H54 (cell line): Measurements from ENCODE around the gene HAP1.
"Not testable (repeated sequence)": the region's sequence is repeated elsewhere in the genome, so short reads cannot be mapped to it uniquely, and the experiment has no call there.

Source experiments
- DNase-seq: peaks from one replicate; pipeline ENCODE4 v3.0.0; 2011; ENCODE audit warnings: low spot score, mixed read lengths; ENCODE audit not compliant: insufficient read length
- FAIRE-seq: peaks from 3 replicates; lab custom pipeline; 2011; peaks lifted over from hg19 to GRCh38; lab: Jason Lieb, UNC
- POLR2A ChIP-seq: IDR thresholded peaks from 2 replicates; pipeline ENCODE4 v1.6.1; 2011; ENCODE audit warnings: low read depth, mild to moderate bottlenecking, low read length

HAP1 gene

DNA sequence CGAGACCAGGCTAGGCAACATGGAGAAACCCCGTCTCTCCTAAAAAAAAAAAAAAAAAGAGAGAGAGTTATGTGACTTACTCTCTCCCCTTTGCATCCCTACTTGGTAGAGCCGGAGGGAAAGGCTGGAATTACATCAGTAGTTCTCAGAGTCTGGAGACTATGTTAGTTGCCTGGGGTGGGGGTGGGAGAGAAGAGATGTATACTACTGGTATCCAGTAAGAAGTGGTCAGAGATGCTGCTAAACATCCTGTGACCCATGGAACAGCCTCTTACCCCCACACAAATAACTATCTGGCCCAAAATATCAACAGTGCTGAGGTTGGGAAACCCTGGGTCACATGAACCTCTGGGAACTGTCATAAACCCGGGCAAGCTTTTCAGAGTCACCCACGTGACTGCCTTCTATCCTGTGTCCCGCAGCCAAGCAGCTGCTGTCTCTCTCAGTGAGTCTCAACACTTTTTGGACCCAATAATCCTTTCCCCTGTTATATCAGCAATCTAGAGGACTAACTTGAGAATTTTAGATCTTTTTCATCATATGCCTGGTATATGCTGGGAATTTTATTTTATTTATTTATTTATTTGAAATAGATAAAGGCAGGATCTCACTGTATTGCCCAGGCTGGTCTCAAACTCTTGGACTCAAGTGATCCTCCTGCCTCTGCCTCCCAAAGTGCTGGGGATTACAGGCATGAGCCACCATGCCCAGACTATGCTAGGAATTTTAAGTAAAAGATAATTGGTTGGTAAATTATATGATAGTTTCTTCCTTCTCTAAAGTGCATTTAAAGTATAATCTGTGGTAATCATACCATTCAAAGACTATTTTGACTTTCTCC is 37.1 kb downstream of the HAP1 start:
- DNase-seq (no peak), FAIRE-seq (no peak)

GRCh38 chr17:41695954-41696757 is 38.3 kb downstream of the HAP1 start:
- FAIRE-seq (no peak), DNase-seq (peak; percentile 60)
- no peak for TF ChIP-seq POLR2A

More for the DNA sequence above, 37.1 kb downstream of the HAP1 start:
- TF ChIP-seq POLR2A = no peak

- DNase-seq (no peak), FAIRE-seq (no peak)
- no peak for TF ChIP-seq POLR2A
Measured at GRCh38 chr17:41695134-41695661, 39.2 kb downstream of the HAP1 start.

DNA sequence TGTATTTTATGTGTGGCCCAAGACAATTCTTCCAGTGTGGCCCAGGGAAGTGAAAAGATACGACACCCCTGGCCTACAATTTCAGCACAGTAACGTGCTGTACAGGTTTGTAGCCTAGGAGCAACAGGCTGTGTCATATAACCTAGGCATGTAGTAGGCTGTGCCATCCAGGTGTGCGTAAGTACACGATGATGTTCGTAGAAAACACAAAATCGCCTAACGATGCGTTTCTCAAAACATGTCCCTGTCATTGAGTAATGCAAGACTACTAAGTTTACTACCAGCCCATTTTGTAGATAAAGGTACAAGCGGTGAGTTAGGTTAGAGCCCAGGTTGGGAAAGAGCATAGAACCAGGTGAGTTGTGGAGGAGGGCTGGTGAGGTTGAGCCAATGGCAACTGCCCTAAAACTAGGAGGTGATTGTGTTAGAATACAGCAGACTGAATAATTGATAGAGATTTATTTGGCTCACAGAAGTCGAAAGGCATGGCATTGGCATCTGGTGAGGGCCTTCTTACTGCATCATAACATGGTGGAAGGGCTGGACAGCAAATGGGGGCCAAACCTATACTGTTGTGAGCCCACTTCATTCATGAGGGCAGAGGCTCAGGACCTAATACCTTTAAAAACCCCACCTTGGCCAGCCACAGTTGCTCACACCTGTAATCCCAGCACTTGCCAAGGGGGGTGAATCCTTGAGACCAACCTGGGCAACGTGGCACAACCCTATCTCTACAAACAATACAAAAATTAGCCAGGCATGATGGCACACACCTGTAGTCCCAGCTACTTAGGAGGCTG is 41.5 kb downstream of the HAP1 start:
- FAIRE-seq (no peak), DNase-seq (no peak)
- TF ChIP-seq POLR2A = 0 out of 2 replicates have a peak, but pooled peaks have one; percentile 20

DNA sequence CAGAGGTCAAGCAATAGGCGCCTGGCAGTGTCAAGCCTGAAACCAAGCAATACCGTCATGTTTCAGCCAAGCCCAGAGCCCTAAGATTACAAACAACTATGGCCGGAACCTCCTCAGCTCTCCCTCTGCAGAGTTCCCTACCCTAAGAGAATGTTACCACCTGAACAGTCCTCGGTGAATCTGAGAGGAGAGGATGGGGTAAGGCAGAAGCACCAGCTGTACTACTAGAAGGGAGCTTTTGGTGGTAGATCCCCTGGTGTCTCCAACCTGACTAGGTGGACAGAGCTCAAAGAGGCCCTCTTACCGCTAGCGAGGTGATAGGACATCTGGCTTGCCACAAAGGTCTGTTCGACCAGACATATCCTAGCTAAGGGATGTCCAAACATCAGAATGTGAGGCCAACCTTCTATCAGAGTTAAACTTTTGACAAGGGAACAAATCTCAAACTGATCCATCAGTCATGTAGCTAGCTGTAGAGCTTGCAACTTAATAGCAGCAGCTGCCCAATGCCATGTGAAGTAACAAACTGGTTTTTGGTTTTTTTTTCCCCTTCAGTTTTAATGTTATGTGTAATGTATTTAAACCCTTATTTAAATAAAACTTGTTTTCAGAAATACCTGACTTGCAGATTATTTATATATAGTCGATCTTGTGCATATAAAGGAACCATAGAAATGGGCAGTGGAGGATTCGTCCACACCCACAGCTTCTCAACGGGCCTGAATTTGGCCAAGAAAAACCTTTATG is 43.2 kb downstream of the HAP1 start:
- no peak for FAIRE-seq
- TF ChIP-seq POLR2A = no peak
- no peak for DNase-seq

DNA sequence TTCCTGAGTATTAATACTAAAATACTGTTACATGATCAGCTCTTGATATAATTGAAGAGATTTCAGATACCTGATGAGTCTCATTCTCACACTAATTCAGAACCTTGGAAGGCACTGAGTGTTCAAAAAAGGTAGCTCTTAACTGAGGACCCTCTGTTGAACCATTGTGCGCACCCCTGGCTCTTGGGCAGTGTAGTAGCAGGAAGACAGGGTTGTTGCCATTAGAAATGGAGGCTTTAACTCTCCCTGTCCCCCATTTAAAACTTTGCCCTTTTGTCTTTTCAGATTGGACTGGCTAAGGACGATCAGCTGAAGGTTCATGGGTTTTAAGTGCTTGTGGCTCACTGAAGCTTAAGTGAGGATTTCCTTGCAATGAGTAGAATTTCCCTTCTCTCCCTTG is 43.9 kb downstream of the HAP1 start:
- no peak for TF ChIP-seq POLR2A
- no peak for DNase-seq
- no peak for FAIRE-seq

GRCh38 chr17:41689497-41690299 is 44.7 kb downstream of the HAP1 start:
- FAIRE-seq = no peak
- DNase-seq = no peak
- TF ChIP-seq POLR2A = no peak

DNA sequence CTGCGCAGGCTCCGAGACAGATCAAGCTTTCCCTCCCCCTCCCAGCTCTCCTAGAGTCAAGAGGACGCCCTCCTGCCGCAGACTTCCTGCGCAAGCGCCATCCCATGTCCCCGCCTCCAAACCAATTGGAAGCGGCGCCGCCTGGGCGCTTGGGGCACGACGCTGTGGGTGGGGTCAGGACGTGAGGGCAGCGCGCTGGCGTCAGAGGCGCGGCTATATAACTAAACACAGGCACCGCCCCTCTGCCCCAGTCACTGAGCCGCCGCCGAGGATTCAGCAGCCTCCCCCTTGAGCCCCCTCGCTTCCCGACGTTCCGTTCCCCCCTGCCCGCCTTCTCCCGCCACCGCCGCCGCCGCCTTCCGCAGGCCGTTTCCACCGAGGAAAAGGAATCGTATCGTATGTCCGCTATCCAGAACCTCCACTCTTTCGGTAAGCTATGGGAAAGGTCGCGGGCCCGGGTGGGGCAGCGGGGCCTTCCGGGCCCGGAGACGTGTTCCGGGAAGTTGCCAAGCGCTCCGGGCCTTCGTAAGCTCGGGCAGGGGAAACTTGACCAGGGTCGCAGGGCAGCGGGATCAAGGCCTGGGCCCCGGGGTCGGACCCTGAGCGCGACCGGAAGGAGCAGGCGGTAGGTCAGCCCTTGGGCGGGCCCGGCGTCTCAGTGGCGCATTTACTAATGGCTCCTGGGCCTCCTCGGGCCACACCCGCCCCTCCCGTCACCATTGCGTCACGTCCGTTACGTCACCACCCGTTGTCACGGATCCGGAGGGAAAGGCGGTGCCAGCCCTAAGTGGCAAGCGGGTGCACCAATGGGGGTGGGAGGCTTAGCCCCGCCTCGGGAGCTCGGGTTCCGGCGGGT is 45.6 kb downstream of the HAP1 start, which contains the start of gene EIF1:
Gene EIF1 (plus strand): TSS at position 245 of the 856 bp plus-strand sequence. CDS start 154 bp downstream, at position 399.
- TF ChIP-seq POLR2A = peak; percentile 97
- no peak for FAIRE-seq
- peak; percentile 91 for DNase-seq

DNA sequence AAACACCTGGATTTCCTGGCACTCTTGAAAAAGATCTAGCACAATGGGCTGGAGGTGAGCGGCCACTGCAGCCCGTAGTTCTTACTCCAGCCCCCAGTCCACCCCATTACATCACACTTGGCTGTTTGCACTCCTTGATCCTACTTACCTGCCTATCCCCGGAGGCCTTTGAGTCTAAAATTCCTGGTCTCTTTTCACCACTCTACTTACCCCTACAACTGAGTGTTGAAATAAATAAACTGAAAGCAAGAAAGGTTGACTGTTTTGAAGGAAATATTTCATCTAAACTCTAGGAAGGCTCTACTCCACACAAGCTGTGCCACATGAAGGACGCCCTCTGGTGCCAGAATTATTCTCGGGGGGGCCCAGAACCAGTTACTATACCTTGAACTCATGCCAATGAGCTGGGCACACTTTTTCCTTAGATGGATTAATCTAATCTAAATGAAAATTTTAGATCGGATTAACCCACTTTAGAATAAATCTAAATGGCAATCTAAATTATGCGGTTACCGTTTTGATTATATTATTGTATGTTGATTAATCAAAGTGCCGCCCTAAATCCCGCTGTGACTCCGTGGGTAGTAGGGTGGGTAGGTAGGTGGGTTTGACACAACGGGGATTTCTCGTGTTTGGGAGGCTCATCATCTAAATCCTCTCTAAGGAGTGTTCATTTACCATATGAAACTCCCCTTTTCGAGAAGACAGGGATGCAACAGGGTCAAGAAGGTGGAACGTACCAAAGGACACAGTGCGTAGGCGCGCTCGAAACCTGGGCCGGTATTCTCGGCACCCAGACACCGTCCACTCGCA is 46.4 kb downstream of the HAP1 start:
- DNase-seq (no peak), FAIRE-seq (no peak)
- no peak for TF ChIP-seq POLR2A

- DNase-seq (no peak), FAIRE-seq (no peak)
- no peak for TF ChIP-seq POLR2A
Measured at GRCh38 chr17:41686281-41686680, 48.2 kb downstream of the HAP1 start.

DNA sequence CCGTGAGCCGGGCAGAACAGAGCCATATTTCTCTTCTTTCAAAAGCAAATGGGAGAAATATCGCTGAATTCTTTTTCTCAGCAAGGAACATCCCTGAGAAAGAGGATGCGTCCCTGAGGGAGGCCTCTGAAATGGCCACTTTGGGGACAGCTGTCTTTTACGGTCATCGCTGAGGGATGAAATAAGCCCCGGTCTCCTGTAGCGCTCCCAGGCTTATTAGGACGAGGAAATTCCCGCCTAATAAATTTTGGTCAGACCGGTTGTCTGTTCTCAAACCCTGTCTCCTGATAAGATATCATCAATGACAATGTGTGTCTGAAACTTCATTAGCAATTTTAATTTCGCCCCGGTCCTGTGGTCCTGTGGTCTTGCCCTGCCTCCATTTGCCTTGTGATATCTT is 48.7 kb downstream of the HAP1 start:
- not testable (repeated sequence) for FAIRE-seq, DNase-seq
